CD14-positive monocyte (primary cell): ENCODE results near the gene ZNF48. TPM values are rescaled to one million over a fixed set of nuclear protein-coding genes. Genes with fewer than 3 reads are reported as not detected.

Experiments
- DNase-seq, 3 donors: peaks; one replicate each; pipeline ENCODE4 v3.0.0-alpha.2; 2011 to 2022
- H2AFZ ChIP-seq: 2 replicates; pipeline ENCODE4 v1.6.0; 2012; ENCODE audit warnings: mild to moderate bottlenecking, low read depth, low read length, inconsistent platforms; ENCODE audit not compliant: insufficient read depth, poor library complexity, severe bottlenecking
- H3K27ac ChIP-seq, 2 donors: 1 replicate in 1 of 2; 2 replicates in 1 of 2; pipeline ENCODE4 v1.5.1; 2012 to 2013; ENCODE audit warnings: low read length in 2 of 2, control low read depth in 1 of 2, inconsistent platforms in 1 of 2, low read depth in 1 of 2, mild to moderate bottlenecking in 1 of 2
- H3K27me3 ChIP-seq, 2 donors: one replicate each; pipeline versions ENCODE4 v1.6.0 to v1.6.1; 2011 to 2013; ENCODE audit warnings: low read length in 2 of 2; ENCODE audit not compliant: control insufficient read depth in 2 of 2, insufficient read depth in 2 of 2
- H3K36me3 ChIP-seq, 2 donors: replicated peaks in 1 of 2; 1 replicate in 1 of 2; 2 replicates in 1 of 2; pipeline versions ENCODE4 v1.5.1 to v1.6.1; 2012 to 2013; ENCODE audit warnings: low read length in 2 of 2, control low read depth in 1 of 2, inconsistent platforms in 1 of 2, mild to moderate bottlenecking in 1 of 2; ENCODE audit not compliant: insufficient read depth in 2 of 2, control insufficient read depth in 1 of 2
- H3K4me1 ChIP-seq, 2 donors: 1 replicate in 1 of 2; 2 replicates in 1 of 2; pipeline versions ENCODE4 v1.5.1 to v1.6.1; 2012 to 2013; ENCODE audit warnings: low read length in 2 of 2, control low read depth in 1 of 2, inconsistent platforms in 1 of 2, mild to moderate bottlenecking in 1 of 2, moderate library complexity in 1 of 2; ENCODE audit not compliant: insufficient read depth in 2 of 2, control insufficient read depth in 1 of 2
- H3K4me2 ChIP-seq: replicated peaks from 2 replicates; pipeline ENCODE3; 2012; ENCODE audit warnings: low read length, moderate library complexity, mild to moderate bottlenecking; ENCODE audit not compliant: poor library complexity, severe bottlenecking; ENCODE audit errors: extremely low read depth
- H3K4me3 ChIP-seq, 3 experiments: fragments of 200-600 bp in 1 of 3; sonication (generic) in 1 of 3; replicated peaks in 1 of 3; 1 replicate in 2 of 3; 2 replicates in 1 of 3; pipeline ENCODE4 v1.5.1; 2011 to 2013; ENCODE audit warnings: low read length in 3 of 3, mild to moderate bottlenecking in 3 of 3, control low read depth in 2 of 3, low read depth in 2 of 3, inconsistent platforms in 1 of 3, moderate library complexity in 1 of 3
- H3K79me2 ChIP-seq: 2 replicates; pipeline ENCODE4 v1.6.0; 2012; ENCODE audit warnings: mild to moderate bottlenecking, control low read depth, inconsistent platforms, low read length, moderate library complexity; ENCODE audit not compliant: insufficient read depth
- H3K9ac ChIP-seq: 2 replicates; pipeline ENCODE4 v1.6.0; 2017; ENCODE audit warnings: low read length, mild to moderate bottlenecking; ENCODE audit not compliant: insufficient read depth, poor library complexity, severe bottlenecking
- H3K9me3 ChIP-seq, 2 donors: replicated peaks in 1 of 2; 1 replicate in 1 of 2; 2 replicates in 1 of 2; pipeline versions ENCODE4 v1.5.1 to v1.6.1; 2012 to 2013; ENCODE audit warnings: low read length in 2 of 2, control low read depth in 1 of 2; ENCODE audit not compliant: control insufficient read depth in 1 of 2, insufficient read depth in 1 of 2
- H4K20me1 ChIP-seq: 2 replicates; pipeline ENCODE4 v1.6.0; 2012; ENCODE audit warnings: mild to moderate bottlenecking, low read length, control low read depth, moderate library complexity; ENCODE audit not compliant: insufficient read depth
- H3K27ac Mint-ChIP-seq, 7 donors: one replicate each; pipeline ENCODE4 v1.8.0; 2020; ENCODE audit warnings: mild to moderate bottlenecking in 7 of 7, mixed read lengths in 7 of 7, moderate library complexity in 6 of 7, inconsistent platforms in 2 of 7
- H3K27me3 Mint-ChIP-seq, 3 donors: one replicate each; pipeline ENCODE4 v1.8.0; 2021 to 2022; ENCODE audit warnings: low read depth in 3 of 3, mild to moderate bottlenecking in 3 of 3, mixed read lengths in 3 of 3, moderate library complexity in 3 of 3, inconsistent platforms in 1 of 3
- H3K36me3 Mint-ChIP-seq, 2 donors: one replicate each; pipeline ENCODE4 v1.8.0; 2020; ENCODE audit warnings: mixed read lengths in 2 of 2, inconsistent platforms in 1 of 2, mild to moderate bottlenecking in 1 of 2
- H3K4me1 Mint-ChIP-seq: one replicate; pipeline ENCODE4 v1.8.0; 2020; ENCODE audit warnings: mild to moderate bottlenecking, mixed read lengths
- H3K4me3 Mint-ChIP-seq, 2 donors: one replicate each; pipeline ENCODE4 v1.8.0; 2020; ENCODE audit warnings: mild to moderate bottlenecking in 2 of 2, mixed read lengths in 2 of 2, moderate library complexity in 1 of 2
- H3K9me3 Mint-ChIP-seq, 7 donors: one replicate each; pipeline ENCODE4 v1.8.0; 2020 to 2022; ENCODE audit warnings: mixed read lengths in 7 of 7, mild to moderate bottlenecking in 6 of 7, moderate library complexity in 6 of 7, inconsistent platforms in 2 of 7
- CTCF ChIP-seq: fragments of 200-600 bp; IDR thresholded peaks from one replicate; pipeline ENCODE4 v1.8.0; 2022; ENCODE audit warnings: antibody characterized with exemption, mild to moderate bottlenecking
- WGBS: methylation state at CpG from one replicate; pipeline ENCODE4 v1.1.5; 2013; ENCODE audit warnings: missing lambda C conversion rate; ENCODE audit not compliant: insufficient coverage; 5-methylcytosine and 5-hydroxymethylcytosine counted together
- intact Hi-C, 2 donors: fragments of 100-400 bp; cut with micrococcal nuclease; formaldehyde crosslinking; loops; one replicate each; pipeline versions ENCODE4 v1.15.0 to v1.15.1; 2023
- polyA plus RNA-seq, 3 donors: library from polyadenylated mRNA; depleted of rRNA in 1 of 3; unstranded in 2 of 3; stranded (reverse) in 1 of 3; fragments of 300-500 nt in 2 of 3; fragments of >200 nt in 1 of 3; fragmentation: Illumina TruSeq in 2 of 3; gene quantifications; 1 replicate in 2 of 3; 2 replicates in 1 of 3; pipeline ENCODE4 v1.2.3, GENCODE V29; 2012 to 2021

ZNF48 gene
- polyA plus RNA-seq, 3 donors: 0.67 to 1.4 (median 0.93) TPM

GRCh38 chr16:30401768-30402425 lies 6.7 kb downstream of the ZNF48 start:
- no peak overlapping the region for H3K9ac ChIP-seq
- peaks cover 22 to 32% of the 10 kb centered on the region in 2 donors for H3K4me1 ChIP-seq
- Mint-ChIP-seq H3K27me3 (peaks cover 1 to 16% (median 10%) of the 10 kb centered on the region in 3 donors), H3K4me1 (peaks cover 29% of the 10 kb centered on the region), H3K4me3 (peak overlapping the region in 1 of 2 donors; percentile 45), H3K36me3 (peaks cover 5 to 13% of the 10 kb centered on the region in 2 donors), H3K27ac (no peak overlapping the region), H3K9me3 (peaks cover 0 to 2% (median 0%) of the 10 kb centered on the region in 7 donors)
- no peaks in the 10 kb centered on the region for H3K79me2 ChIP-seq
- H3K36me3 ChIP-seq: no peaks in the 10 kb centered on the region
- no peak overlapping the region for H3K4me2 ChIP-seq
- no peak overlapping the region for H3K27ac ChIP-seq
- H3K27me3 ChIP-seq: no peaks in the 10 kb centered on the region
- TF ChIP-seq CTCF: no peak
- H3K4me3 ChIP-seq: no peak overlapping the region
- H3K9me3 ChIP-seq: no peaks in the 10 kb centered on the region
- intact Hi-C loops: loop anchor here in 1 of 2 donors (10.0 kb wide), 1 partner anchor 47 kb away; the partner anchor contains the start of gene CD2BP2
- 97% methylated on average over 5 of the region's 8 CpGs for WGBS
- no peak overlapping the region for H2AFZ ChIP-seq
- H4K20me1 ChIP-seq: no peaks in the 10 kb centered on the region
- no peak for DNase-seq

GRCh38 chr16:30406795-30407101 lies 11.5 kb downstream of the ZNF48 start:
- intact Hi-C loops: loop anchor here (5.0 to 10.0 kb wide), 2 partner anchors 52 to 69 kb away; partner anchors contain the start of gene CD2BP2 (in 1 of the 2)
- peak overlapping the region; percentile 91 for H2AFZ ChIP-seq
- H3K4me1 ChIP-seq: peaks cover 24 to 40% of the 10 kb centered on the region in 2 donors
- no peaks in the 10 kb centered on the region for H3K9me3 ChIP-seq
- H3K27me3 Mint-ChIP-seq: peaks cover 0 to 4% (median 3%) of the 10 kb centered on the region in 3 donors
- H3K4me1 Mint-ChIP-seq: peaks cover 25% of the 10 kb centered on the region
- no peaks in the 10 kb centered on the region for H3K27me3 ChIP-seq
- no peak for TF ChIP-seq CTCF
- H3K79me2 ChIP-seq: no peaks in the 10 kb centered on the region
- H3K4me3 ChIP-seq: peak overlapping the region; percentile 51 to 74 (median 58)
- H3K4me2 ChIP-seq: peak overlapping the region; percentile 85
- H3K27ac Mint-ChIP-seq: peak overlapping the region in 5 of 7 donors; percentile 42 to 84 (median 65)
- H3K36me3 Mint-ChIP-seq: peaks cover 0 to 3% of the 10 kb centered on the region in 2 donors
- H3K36me3 ChIP-seq: peaks cover 0 to 2% of the 10 kb centered on the region in 2 donors
- H3K4me3 Mint-ChIP-seq: peak overlapping the region; percentile 86 to 95
- WGBS: 24% methylated on average over 14 of the region's 14 CpGs
- H3K9me3 Mint-ChIP-seq: peaks cover 0 to 2% (median 0%) of the 10 kb centered on the region in 7 donors
- no peak for DNase-seq
- H4K20me1 ChIP-seq: no peaks in the 10 kb centered on the region
- peak overlapping the region; percentile 64 for H3K9ac ChIP-seq
- no peak overlapping the region for H3K27ac ChIP-seq
